Right ventricle myocardium inferior (tissue), 1 donor: ENCODE data around the gene FADS1. TPM values are rescaled to one million over a fixed set of nuclear protein-coding genes. Genes with fewer than 3 reads are reported as not detected.

Experiments used
- ATAC-seq: fragments of 200-7000 bp; cut with Tn5 transposase; one replicate; pipeline ENCODE4 v1.9.1; 2020; ENCODE audit warnings: mild to moderate bottlenecking, moderate library complexity
- DNase-seq: peaks from one replicate; pipeline ENCODE4 v3.0.0; 2021; ENCODE audit errors: missing footprints
- intact Hi-C: fragments of 100-400 bp; cut with DNase I; formaldehyde crosslinking; loops from one replicate; pipeline ENCODE4 v1.11.0; 2022
- total RNA-seq: library from RNA; stranded (reverse); fragmentation: NEBNext Ultra II Directional; extraction: Animal tissue kit (Norgen Biotek cat#: 25700); gene quantifications from one replicate; pipeline ENCODE4 v1.2.1, GENCODE V29; 2021
- donor health status: DM: no; HTN: yes; CAD: no; lungs with severe emphysema.

FADS1 gene
- total RNA-seq, 1 donor from 2014 or later: 25.7 TPM

DNA sequence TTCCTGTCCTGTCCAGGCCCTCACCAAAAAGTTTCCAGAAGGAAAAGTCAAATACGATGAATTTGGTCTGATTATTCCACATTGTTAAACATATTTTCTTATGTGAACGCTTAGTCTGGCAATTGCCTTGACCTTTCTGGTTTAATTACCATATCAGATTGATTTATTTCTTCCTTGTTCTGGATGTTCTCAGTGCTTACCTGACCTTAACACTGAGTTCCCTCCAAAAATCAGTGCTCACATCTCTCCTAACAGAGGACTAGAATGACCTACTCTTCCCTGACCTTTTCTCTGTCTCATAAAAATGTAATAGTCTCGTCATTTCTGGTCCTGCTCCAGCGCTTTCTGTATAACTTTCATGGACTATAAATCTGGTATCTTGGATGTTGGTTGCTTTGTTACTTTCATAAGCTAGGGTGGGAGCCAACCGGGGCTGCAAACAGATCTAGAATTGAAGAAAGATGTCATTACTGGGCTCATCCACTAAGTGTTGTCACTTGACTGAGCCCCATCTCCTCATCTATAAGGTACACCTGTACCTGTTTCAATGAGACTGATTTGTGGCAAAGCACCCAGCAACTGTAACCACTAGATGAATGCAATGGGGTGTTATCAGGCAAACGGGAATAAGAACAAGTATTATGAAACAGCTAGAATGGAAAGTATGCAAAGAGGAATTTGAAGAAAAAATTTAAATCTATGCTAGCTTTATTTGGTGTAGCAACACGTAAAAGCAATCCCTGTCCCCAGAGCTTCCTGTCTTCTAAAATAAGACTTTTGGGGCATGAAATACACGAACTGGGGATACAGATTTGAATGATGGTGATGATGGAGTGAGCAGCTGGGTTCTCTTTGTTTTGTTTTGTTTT lies 13.7 kb upstream of the FADS1 start:
- intact Hi-C loops: no loop called here
- DNase-seq (no peak), ATAC-seq (no peak)

DNA sequence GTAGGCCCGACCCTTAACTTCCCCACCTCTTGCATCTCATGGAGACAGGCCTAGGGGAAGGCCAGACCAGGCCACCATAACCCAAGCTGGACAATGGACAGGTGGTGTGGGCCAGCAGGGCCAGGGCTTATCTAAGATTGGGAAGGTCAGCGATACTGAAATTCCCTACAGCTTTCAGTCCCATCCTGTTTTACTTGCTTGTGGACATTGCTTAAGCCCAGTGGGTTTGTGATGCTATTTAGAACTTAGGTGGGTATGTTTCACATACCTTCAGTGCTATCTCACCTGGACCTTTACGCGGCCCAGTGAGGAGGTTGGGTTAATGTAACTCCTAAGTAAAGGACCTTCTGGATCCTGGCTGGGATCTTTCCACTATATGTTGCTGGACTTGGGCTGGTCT lies 13.0 kb upstream of the FADS1 start:
- DNase-seq: peak; percentile 22
- ATAC-seq: no peak
- intact Hi-C loops: loop anchor here (5.0 kb wide), 1 partner anchor 32 kb away; no protein-coding TSS in a partner anchor

DNA sequence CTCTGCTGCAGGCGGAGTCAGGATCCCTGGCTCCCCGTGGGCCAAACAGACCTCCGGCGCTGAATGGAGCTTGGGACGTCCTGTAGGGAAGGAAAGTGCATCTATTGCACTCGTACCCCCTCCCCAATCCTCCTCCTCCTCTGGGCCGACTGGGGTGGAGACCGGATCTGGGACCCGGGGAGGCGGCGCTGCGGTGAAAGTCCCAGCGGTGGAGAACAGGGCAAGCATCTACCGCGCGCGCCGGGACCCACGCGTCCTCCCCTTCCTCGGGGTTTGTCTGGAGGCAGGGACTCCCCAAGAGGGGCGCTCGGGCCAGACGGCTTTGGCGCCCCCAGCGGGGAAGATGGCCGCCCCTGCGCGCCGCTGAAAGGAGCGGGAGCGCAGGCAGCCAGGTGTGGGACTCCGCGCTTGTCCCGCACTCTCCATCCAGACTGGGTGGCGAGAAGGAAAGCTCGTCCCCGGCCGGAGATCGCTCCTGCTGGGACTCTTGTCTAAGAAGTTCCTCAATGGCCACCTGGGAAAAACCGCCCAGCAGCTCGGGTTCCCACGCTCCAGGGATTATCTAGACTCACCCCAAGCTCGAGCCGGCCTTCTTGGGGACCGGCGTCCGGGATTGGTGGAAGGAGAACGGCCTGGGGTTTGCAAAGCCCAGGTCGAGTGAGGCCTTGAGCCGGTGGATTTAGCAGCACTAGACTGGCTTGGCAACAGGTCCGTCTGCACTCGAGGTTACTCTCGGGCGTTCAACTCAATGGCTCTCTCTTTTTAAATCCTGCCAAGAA lies 12.0 kb upstream of the FADS1 start:
- peak; percentile 69 for DNase-seq
- intact Hi-C loops: loop anchor here (5.0 kb wide), 1 partner anchor 33 kb away; no protein-coding TSS in a partner anchor

DNA sequence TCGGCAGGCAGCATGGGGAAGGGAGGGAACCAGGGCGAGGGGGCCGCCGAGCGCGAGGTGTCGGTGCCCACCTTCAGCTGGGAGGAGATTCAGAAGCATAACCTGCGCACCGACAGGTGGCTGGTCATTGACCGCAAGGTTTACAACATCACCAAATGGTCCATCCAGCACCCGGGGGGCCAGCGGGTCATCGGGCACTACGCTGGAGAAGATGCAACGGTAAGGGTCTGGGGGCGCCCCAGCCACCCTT lies 11.5 kb upstream of the FADS1 start:
- ATAC-seq (no peak), DNase-seq (peak; percentile 62)
- intact Hi-C loops: loop anchor here (5.0 kb wide), 1 partner anchor 34 kb away; no protein-coding TSS in a partner anchor

More for the DNA sequence above, 12.0 kb upstream of the FADS1 start:
- ATAC-seq: peak; percentile 27

DNA sequence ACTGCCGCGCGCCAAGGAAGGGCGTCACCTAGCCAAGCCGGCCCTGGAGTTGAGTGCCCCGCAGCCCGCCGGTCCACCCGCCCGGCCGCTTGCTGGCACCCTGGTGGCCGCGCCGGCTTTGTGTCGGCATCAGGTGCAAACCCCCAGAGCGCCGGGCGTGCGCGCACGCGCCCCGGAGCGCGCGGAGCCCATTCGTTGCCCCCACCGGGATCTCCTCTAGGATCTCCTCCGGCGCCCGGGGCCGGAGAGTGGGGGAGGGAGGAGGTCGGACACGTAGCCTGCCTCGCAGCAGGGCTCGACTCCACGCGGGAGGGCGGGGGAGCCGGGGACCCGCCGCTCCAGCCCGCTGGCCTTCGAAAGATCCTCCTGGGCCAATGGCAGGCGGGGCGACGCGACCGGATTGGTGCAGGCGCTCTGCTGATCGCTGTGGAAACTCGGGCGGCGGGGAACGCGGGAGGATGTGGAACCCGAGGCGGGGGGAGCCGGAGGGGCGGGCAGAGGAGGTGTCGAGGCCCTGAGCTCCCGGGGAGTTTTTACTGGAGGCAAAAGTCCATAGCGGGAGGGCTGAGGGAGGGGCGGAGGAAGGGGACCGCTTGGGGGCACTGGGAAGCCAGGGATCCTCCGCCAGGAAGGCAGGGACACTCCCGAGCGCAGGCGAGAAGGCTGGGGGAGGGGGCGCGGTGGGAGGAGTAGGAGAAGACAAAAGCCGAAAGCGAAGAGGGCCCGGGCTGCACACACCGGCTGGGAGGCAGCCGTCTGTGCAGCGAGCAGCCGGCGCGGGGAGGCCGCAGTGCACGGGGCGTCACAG lies 11.0 kb upstream of the FADS1 start, which contains the start of gene FADS2:
Gene FADS2 (plus strand): TSS at position 730 of the 808 bp plus-strand sequence. CDS start 91 bp downstream, outside the sequence.
- intact Hi-C loops: loop anchor here (5.0 kb wide), 1 partner anchor 35 kb away; no protein-coding TSS in a partner anchor
- DNase-seq (peak; percentile 94), ATAC-seq (peak; percentile 87)

DNA sequence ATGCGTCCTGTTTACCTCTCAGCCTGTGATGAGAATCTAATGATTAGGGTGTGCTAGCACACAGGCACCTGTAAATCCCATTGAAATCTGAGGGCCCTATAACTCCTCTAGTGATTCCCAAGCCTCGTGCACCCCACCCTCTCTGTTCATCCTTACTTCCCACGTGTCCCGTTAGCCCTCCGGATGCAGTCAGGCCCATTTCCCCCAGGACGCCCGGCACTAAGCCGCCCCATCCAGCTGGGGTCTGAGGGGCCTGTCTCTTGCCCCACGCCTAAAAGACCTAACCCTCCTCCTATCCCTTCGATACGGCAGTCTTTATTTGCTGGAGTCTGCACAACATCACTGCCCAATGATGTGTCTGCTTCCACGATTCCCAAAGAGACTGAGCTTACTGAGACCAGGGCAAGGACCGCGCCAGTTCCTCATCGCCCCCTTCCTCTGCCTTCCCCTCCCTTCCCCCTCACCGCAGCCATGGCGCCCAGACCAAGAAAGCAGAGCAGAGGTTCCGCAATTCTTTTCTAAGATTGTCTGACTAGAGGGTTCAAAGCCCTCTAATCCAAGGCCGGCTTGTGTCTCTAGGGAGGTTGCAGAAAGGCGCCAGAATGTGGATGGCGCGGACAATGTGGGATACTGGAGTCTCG lies 10.2 kb upstream of the FADS1 start:
- intact Hi-C loops: loop anchor here (5.0 kb wide), 1 partner anchor 35 kb away; no protein-coding TSS in a partner anchor
- ATAC-seq: peak; percentile 6
- peak; percentile 41 for DNase-seq

DNA sequence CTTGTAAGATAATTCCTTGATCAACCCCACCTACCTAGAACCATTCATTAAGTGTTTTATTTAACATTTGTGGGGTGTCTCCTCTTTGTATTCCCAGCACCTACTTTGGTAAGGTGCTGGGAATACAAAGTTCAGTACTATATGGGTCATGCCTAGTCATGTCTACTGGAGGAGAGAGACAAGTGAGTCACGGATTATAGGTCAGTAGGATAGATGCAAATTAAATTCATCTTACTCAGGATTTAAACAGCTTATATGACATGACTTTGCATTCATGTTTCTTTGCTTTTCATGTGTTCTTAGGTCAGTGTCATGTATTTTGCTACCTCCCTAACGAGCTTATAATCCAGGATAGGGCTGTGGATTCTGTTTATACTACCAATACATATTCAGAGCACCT lies 3.4 kb upstream of the FADS1 start:
- intact Hi-C loops: no loop called here
- ATAC-seq: no peak
- no peak for DNase-seq

GRCh38 chr11:61817471-61818202 lies 834 bp upstream of the FADS1 start:
- intact Hi-C loops: loop anchor here (5.0 kb wide), 4 partner anchors 35 to 290 kb away; partner anchors contain the start of genes FADS3 and FTH1
- no peak for DNase-seq
- no peak for ATAC-seq

DNA sequence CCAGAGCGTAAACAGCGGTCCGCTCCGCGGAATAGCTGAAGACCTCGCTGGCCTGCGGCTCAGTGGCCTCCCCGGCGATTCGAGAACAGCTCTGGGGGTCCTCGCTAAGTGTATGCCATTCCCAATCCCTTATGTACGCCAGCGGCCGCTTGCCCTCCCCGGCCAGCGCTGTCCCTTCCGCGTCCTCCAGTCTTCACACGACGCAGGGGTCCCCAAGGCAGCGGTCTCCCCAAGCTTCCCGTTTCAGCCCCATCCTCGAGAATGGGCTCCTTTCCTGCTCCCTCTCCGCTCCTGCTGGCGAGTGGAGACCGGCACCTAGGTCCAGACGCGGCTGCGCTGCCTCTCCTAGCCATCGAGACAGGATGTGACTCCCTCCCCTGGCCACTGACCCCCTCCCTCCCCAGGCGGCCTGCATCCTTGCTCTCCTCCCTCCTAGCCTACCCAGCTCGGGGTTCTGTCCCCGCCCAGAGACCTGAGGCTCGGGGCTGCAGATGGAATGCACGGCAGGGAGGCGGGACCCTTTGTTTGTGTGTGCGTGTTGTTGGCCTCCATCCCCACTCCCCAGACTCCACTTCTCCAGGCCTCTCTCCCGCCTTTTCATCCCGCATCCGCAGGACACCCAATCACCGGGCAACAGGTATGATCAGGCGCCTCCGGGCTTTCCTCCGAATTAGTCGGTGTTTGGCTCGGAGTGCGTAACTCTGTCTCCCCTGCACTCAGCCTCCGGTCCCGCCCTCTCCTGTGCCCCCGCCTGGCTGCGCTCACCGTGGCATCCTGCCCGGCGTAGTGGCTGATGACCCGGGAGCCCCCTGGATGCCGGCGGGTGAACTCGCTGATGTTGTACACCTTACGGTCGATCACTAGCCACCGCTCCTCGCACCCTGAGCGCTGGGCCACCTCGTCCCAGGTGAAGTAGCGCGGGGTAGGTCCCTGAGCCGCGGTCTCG lies 740 bp downstream of the FADS1 start:
- intact Hi-C loops: loop anchor here (5.0 kb wide), 4 partner anchors 36 to 291 kb away; partner anchors contain the start of genes FADS3 and FTH1
- DNase-seq (peak; percentile 85), ATAC-seq (peak; percentile 44)

- intact Hi-C loops: loop anchor here (5.0 kb wide), 4 partner anchors 37 to 292 kb away; partner anchors contain the start of genes FADS3 and FTH1
- ATAC-seq: peak; percentile 97
- peak; percentile 97 for DNase-seq
Observed at GRCh38 chr11:61814958-61815789, 1.6 kb downstream of the FADS1 start.

DNA sequence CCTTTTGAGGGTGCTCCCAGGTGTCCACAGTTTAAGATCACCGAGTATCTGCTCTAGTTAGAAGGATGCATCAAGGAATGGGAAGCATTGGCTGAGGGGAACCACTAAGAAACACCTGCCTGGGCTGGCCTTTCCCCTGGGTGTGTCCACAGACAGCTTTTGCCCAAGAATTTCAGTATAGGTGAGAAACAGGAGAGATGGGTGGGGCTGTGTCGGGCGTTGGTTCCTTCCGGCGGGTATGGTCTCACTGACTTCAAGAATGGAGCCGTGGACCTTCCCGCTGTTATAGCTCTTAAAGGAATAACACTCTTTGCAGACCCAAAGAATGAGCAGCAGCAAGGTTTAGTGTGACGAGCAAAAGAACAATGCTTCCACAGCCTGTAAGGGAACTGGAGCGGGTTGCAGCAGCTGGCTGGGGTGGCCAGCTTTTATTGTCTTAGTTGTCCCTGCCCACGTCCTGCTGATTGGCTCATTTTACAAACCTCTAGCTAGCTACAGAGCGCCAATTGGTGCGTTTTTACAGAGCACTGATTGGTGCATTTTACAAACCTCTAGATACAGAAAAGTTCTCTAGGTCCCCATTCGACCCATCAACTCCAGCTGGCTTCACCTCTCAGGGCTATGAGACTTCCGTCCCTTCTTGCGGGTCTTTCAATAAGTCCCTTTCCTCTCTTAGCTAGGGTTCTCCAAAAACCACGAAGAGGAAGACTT lies 2.4 kb downstream of the FADS1 start:
- ATAC-seq (no peak), DNase-seq (no peak)
- intact Hi-C loops: no loop called here

- no peak for DNase-seq
- intact Hi-C loops: no loop called here
- ATAC-seq: no peak
Observed at GRCh38 chr11:61812736-61813411, 3.9 kb downstream of the FADS1 start.

DNA sequence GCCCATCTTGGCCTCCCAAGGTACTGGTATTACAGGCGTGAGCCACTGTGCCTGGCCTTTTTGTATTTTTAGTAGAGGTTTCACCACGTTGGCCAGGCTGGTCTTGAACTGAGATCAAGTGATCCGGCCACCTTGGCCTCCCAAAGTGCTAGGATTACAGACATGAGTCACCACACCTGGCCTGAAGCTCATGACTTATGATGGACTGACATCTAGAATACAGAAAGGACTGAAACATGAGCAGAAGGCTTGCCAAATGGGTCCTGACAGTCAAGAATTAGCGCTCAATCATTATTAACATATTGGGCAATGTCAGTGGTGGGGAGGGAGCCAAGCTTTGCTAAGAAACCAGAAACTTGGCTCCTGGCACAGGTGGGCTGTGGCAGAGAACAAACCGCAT lies 5.0 kb downstream of the FADS1 start:
- intact Hi-C loops: no loop called here
- DNase-seq (no peak), ATAC-seq (no peak)

GRCh38 chr11:61810671-61811175 lies 6.1 kb downstream of the FADS1 start:
- ATAC-seq: no peak
- intact Hi-C loops: no loop called here
- DNase-seq: no peak
